K562 (cell line): ENCODE measurements around the gene PRKAG2. TPM values are rescaled to one million over a fixed set of nuclear protein-coding genes. Genes with fewer than 3 reads are reported as not detected.

Source experiments
- CREM ChIP-seq: IDR thresholded peaks from 2 replicates; pipeline ENCODE4 v1.6.1; 2014; ENCODE audit warnings: antibody characterized with exemption, low read depth
- E2F5 ChIP-seq: sonication (generic); formaldehyde crosslinking; IDR thresholded peaks from 2 replicates; pipeline ENCODE4 v1.8.0; 2022; ENCODE audit warnings: mild to moderate bottlenecking, missing genetic modification reagents
- ETS2 ChIP-seq: IDR thresholded peaks from 2 replicates; pipeline ENCODE4 v1.6.1; 2016; ENCODE audit warnings: borderline replicate concordance, missing genetic modification characterization, mild to moderate bottlenecking, moderate library complexity, missing compliant biosample characterization; ENCODE audit not compliant: poor library complexity, severe bottlenecking
- GABPB2 ChIP-seq: fragments of 250-450 bp; sonication (Bioruptor Pico); conservative IDR thresholded peaks from 2 replicates; pipeline ENCODE4 v1.5.1; 2021; ENCODE audit warnings: mild to moderate bottlenecking
- MCM3 ChIP-seq: fragments of 450-650 bp; IDR thresholded peaks from 2 replicates; pipeline ENCODE4 v1.6.1; 2016
- RBM34 ChIP-seq: fragments of 200-400 bp; formaldehyde crosslinking; IDR thresholded peaks from 2 replicates; pipeline ENCODE4 v1.6.1; 2018; ENCODE audit warnings: low read length, borderline replicate concordance; ENCODE audit not compliant: insufficient read depth
- RFX1 ChIP-seq: fragments of 450-650 bp; IDR thresholded peaks from 2 replicates; pipeline ENCODE4 v1.6.1; 2016; ENCODE audit warnings: mild to moderate bottlenecking, moderate library complexity
- SIN3B ChIP-seq: fragments of 450-650 bp; IDR thresholded peaks from 2 replicates; pipeline ENCODE4 v1.6.1; 2017; ENCODE audit warnings: low read depth, mild to moderate bottlenecking, moderate library complexity
- SMC3 ChIP-seq: conservative IDR thresholded peaks from 2 replicates; pipeline ENCODE4 v1.6.1; 2011; ENCODE audit warnings: low read depth, low read length, improper control_type of control experiment; ENCODE audit not compliant: insufficient read depth
- ZKSCAN1 ChIP-seq: fragments of 150-350 bp; IDR thresholded peaks from 2 replicates; pipeline ENCODE4 v1.6.1; 2016; ENCODE audit warnings: low read depth, low read length
- ZNF431 ChIP-seq: sonication (generic); formaldehyde crosslinking; IDR thresholded peaks from 2 replicates; pipeline ENCODE4 v1.8.0; 2022; ENCODE audit warnings: mild to moderate bottlenecking, missing genetic modification reagents
- polyA plus RNA-seq, 8 experiments: library from polyadenylated mRNA; depleted of rRNA in 4 of 8; stranded (reverse) in 5 of 8; unstranded in 3 of 8; fragments of >200 nt; fragmentation: Nextera tagmentation in 2 of 8; fragmentation: Illumina TruSeq in 1 of 8; extraction: Ambion mirVana in 2 of 8; extraction: Trizol in 1 of 8; gene quantifications; 2 replicates each; pipeline versions ENCODE4 v1.2.1 to v1.2.3, GENCODE V29; 2011 to 2014; ENCODE audit warnings: inconsistent platforms in 1 of 8, missing spikeins in 1 of 8
- total RNA-seq, 7 experiments: library from RNA; depleted of rRNA in 6 of 7; stranded (reverse); fragments of >200 nt in 6 of 7; fragmentation: Illumina TruSeq in 2 of 7; extraction: Trizol in 2 of 7; gene quantifications; 2 replicates each; pipeline versions ENCODE4 v1.2.1 to v1.2.3, GENCODE V29; 2011 to 2021; ENCODE audit warnings: low replicate concordance in 1 of 7
- TF ChIP-seq, protein P1 (sequence below): IDR thresholded peaks from 2 replicates; pipeline ENCODE4 v1.6.1; 2011; ENCODE audit warnings: borderline replicate concordance, low read depth, mild to moderate bottlenecking, moderate library complexity, low read length; ENCODE audit not compliant: insufficient read depth, poor library complexity, severe bottlenecking
- TF ChIP-seq, protein P2 (sequence below): fragments of 250-450 bp; sonication (Bioruptor Pico); IDR thresholded peaks from 2 replicates; pipeline ENCODE4 v1.8.0; 2021; ENCODE audit warnings: moderate library complexity, mild to moderate bottlenecking, inconsistent platforms

Gene PRKAG2
- total and polyA plus RNA-seq, 9 of the 15 experiments (the other 6 are each of a cell fraction or from before 2014, with no cell fraction given), result 0.99 to 5.6 (median 3.3) TPM

- TF ChIP-seq ETS2 (tag) (no peak), ZKSCAN1 (no peak), E2F5 (CRISPR knock-in tag) (no peak), MCM3 (0 out of 2 replicates have a peak, but pooled peaks have one; percentile 13), RBM34 (no peak), GABPB2 (CRISPR knock-in tag) (no peak), SIN3B (no peak), ZNF431 (CRISPR knock-in tag) (no peak), SMC3 (0 out of 2 replicates have a peak, but pooled peaks have one; percentile 18), CREM (peak; percentile 88), RFX1 (no peak)
- TF ChIP-seq, protein P1, sequence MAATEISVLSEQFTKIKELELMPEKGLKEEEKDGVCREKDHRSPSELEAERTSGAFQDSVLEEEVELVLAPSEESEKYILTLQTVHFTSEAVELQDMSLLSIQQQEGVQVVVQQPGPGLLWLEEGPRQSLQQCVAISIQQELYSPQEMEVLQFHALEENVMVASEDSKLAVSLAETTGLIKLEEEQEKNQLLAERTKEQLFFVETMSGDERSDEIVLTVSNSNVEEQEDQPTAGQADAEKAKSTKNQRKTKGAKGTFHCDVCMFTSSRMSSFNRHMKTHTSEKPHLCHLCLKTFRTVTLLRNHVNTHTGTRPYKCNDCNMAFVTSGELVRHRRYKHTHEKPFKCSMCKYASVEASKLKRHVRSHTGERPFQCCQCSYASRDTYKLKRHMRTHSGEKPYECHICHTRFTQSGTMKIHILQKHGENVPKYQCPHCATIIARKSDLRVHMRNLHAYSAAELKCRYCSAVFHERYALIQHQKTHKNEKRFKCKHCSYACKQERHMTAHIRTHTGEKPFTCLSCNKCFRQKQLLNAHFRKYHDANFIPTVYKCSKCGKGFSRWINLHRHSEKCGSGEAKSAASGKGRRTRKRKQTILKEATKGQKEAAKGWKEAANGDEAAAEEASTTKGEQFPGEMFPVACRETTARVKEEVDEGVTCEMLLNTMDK, result peak; percentile 69
- TF ChIP-seq, protein P2, sequence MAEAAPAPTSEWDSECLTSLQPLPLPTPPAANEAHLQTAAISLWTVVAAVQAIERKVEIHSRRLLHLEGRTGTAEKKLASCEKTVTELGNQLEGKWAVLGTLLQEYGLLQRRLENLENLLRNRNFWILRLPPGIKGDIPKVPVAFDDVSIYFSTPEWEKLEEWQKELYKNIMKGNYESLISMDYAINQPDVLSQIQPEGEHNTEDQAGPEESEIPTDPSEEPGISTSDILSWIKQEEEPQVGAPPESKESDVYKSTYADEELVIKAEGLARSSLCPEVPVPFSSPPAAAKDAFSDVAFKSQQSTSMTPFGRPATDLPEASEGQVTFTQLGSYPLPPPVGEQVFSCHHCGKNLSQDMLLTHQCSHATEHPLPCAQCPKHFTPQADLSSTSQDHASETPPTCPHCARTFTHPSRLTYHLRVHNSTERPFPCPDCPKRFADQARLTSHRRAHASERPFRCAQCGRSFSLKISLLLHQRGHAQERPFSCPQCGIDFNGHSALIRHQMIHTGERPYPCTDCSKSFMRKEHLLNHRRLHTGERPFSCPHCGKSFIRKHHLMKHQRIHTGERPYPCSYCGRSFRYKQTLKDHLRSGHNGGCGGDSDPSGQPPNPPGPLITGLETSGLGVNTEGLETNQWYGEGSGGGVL, result no peak
Measured at GRCh38 chr7:151744656-151745638, 132.0 kb downstream of the PRKAG2 start (continued).
